Activated naive CD8-positive, alpha-beta T cell treated with anti-CD3 and anti-CD28 coated beads, Interleukin-2, amount 50 U/mL, for 16 hours (primary cell): ENCODE data around the gene TSHZ3.

ENCODE experiments used
- DNase-seq: peaks from one replicate; pipeline ENCODE4 v3.0.0-alpha.2; 2020; ENCODE audit warnings: low read depth, low spot score

The TSHZ3 gene

GRCh38 chr19:31337008-31337914 is 12.0 kb downstream of the TSHZ3 start:
- DNase-seq, result no peak

DNA sequence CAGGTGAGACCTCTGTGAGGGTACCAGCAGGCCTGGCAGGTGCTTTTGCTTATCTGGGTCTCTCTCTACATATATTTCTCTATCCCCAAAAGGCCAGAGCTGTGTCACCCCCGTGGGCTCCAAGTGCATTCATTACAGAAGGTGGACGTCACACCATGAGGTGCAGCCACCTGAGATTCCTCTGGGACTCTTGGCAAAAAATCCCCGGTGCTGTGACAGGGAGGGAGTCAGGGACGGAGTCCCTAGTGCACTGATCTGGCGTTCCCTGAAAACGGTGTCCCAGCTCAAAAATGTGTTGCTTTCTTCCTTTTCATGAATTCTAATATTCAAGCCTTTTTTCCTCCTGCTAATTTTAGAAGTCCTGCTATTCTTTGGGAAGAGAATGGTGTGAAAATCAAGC is 13.5 kb downstream of the TSHZ3 start:
- no peak for DNase-seq

- DNase-seq, result no peak
Observed at GRCh38 chr19:31334849-31335624, 14.2 kb downstream of the TSHZ3 start.

DNA sequence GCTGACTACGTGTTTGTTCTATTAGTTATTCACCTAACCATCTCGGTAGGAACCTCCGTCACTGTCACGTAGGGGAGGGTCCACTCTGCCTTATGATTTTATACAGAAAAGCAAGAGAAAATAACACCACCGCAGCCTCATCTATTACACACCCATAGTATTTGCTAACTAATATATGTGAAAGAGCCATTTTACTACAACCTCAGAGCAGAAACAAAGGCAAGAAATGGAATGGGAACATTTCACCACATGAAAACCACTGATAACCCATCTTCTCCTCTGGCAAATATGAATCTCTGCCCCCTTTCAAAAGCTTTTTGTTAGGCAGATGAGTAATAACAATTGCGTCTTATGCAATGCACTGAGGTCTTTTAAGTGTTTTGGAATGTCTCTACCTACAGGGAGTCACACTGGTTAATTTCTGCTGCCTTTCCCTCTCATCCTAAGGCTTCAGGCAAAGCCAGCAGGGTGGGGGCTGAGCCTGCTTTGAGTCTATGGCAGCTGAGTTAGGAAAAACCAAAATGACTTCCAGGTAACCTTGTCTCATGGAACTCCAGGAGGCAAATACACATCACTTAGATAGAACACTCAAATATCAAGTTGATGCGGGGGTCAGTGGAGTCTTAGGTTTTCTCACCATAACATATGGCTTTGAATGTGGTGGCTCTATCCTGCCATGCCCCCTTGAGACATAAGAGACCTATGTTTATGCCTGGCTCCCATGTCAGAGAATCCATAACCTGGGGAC is 15.0 kb downstream of the TSHZ3 start:
- DNase-seq, result no peak

GRCh38 chr19:31332096-31332495 is 17.1 kb downstream of the TSHZ3 start:
- no peak for DNase-seq

DNA sequence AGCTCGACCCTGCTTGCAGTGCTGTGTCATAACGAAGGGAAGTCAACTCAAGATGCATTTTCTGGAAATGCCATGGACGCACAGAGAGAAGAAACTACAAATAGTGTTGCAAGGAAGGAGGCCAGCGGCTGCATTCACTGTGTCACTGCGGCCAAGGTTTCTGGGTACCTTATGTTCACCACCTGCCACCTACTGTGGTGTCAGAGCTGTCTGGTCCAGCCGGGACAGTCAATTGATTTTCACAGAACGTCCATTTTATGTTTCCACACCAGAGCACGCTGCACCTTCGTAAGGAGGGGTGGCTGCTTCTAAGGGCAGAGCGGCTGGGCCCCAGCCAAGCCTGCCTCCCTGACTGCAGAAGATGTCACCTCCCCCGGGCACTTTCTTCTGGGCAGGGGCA is 17.7 kb downstream of the TSHZ3 start:
- no peak for DNase-seq

GRCh38 chr19:31330761-31331160 is 18.5 kb downstream of the TSHZ3 start:
- no peak for DNase-seq

GRCh38 chr19:31330237-31330636 is 19.0 kb downstream of the TSHZ3 start:
- no peak for DNase-seq

DNA sequence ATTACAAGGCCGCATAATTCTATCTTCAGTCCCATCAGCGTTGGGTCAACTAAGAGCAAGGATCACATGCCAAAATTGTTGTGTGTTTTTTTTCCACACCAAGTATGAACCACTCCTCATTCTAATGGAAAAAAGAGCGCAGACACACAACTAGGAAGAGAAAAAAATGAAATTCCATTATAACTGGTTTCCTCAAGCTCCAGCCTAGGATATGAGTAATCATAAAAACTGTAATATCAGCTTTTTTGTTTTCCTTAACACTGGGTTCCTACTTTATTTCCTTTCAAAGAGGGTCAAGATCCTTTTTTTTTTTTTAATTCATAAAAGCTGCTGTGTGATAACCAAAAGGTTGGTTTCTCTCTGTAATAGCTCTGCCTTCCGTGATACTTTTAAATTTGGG is 19.4 kb downstream of the TSHZ3 start:
- DNase-seq, result no peak

DNA sequence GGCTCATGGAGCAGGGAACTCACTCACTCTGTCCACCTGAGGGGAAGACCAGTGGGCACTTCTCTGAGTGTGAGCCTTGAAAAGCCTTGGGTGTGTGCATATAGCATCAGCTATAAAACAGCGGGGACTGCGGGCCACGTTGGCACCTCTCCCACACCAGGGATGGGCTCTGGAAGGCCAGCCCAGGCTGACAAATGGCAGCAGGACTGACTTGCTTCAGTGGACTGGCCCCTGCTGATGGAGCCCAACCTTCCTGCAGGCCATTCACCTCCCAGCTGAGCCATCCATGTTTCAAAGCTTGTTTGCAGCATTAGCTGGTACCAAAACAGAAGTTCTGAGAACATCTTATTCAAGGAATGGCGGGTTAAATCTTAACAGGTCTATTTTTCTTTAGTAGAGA is 21.0 kb downstream of the TSHZ3 start:
- no peak for DNase-seq

DNA sequence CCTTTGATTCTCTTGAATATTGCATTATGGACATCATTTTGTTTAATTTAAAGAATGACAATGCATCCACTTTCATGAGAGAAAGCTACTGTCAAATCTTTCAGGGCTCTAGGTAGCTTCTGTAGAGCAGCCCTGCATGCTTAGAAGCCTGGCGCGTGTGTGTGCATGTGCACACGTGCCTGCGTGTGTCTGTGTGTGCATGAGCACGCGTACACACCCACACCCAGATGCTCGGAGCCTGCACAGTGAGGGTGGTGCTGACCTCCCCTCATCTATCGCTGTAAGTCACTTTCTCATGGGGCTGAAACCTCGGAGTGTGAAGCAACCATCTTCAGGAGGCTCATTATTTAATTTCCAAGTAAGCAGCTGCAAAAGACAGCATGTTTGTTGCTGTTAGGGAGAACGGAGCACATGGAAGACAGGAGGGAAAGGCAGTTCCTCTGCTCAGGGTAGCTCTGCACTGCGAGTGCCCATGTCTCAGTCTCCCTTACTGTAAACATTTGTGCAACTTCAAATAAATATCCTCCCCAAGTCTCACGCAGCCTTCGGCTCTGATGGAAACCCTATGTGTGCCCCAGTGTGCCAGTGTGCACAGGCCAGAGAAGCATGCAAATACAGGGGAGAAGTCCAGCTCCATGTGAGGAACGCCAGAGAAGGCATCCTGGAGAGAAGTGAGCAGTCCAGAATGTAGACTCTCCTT is 22.8 kb downstream of the TSHZ3 start:
- no peak for DNase-seq

- DNase-seq, result no peak
Observed at GRCh38 chr19:31325342-31325741, 23.9 kb downstream of the TSHZ3 start.

- DNase-seq, result no peak
Observed at GRCh38 chr19:31319465-31319864, 29.8 kb downstream of the TSHZ3 start.

DNA sequence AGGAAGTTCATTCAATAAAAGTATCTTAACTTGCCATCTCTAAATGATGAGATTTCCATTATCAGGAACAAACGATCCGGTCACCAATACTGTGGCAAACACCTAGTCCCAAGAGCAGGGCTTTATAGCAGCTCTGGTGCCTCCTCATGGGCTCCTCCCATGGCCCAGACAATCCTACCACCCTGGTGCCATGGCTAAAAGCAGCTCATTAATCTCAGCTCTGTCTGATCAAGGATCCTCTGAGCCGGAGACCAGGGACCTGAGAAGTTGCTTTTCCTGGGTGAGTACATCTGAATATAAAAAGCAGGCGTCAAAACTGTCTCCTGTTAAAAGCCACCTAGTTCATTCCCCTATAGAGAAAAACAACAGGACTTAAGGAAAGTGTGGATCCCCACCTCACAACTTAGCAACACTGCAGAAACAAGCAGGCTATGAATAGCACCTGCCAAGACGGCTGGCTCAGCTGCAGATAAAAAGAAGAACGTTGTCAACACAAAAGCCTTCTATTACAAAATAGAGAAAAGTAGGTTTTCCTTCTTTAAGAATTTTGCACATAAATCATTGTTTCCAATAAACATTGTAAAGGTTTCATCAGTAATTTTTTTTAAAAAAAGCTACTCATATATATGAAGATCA is 30.3 kb downstream of the TSHZ3 start:
- no peak for DNase-seq

- DNase-seq, result no peak
Observed at GRCh38 chr19:31317570-31317969, 31.7 kb downstream of the TSHZ3 start.

GRCh38 chr19:31317093-31317492 is 32.1 kb downstream of the TSHZ3 start:
- DNase-seq, result no peak

GRCh38 chr19:31316201-31316951 is 32.9 kb downstream of the TSHZ3 start:
- DNase-seq, result no peak

GRCh38 chr19:31315652-31316051 is 33.6 kb downstream of the TSHZ3 start:
- DNase-seq, result no peak

DNA sequence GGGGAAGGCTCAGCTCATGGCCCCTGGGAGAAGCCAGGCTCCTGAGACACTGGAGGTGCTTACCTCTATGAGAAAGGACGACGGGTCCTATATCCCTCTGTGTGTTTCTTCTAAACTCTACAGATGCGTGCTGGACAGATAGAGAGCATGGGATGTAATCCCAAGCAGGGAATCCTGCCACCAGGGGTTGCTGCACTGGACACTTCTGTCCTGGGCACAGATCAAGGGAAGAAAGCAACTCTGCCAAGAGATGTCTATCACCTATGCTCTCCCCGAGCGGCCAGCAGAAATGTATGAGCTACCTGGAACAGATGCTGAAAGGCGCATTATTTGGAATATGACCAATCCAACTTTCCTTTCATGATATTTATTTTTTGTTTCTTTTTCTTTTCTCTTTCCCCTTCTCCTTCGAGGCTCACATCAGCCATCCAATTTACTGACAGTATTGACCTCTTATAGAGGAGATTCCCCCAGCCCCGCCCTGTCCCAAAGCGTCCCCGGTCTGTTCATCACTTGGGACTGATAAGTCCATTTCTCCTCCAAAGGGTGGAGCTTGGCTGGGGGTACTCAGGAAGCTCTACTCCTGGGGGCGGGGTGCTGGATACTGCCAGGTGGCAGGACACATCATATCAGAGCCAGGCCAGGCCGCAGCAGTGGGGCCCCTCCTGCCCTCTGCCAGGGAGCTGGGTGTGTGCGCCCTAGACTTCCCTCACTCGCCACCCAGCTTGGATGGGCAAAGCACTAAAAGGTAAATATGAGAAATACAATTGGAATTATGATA is 34.2 kb downstream of the TSHZ3 start:
- DNase-seq, result no peak

DNA sequence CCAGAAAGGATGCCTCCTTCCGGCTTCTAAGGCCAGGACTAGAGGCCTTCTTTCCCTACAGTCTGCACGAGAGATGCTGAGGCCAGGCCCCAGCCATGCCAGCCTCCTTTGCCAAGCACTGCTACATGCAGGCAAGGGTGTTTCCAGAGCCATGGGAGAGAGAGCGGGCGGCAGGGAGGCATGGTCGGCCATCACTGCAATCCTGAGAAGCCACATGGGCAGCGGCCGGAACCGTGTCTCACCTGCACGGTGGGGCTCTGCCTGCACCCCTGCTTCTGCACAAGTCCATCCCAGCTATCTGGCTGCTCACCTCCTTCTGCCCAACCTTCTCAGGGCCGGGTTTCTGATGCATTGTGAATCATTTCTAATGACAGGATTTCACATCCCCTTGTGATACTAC is 35.1 kb downstream of the TSHZ3 start:
- DNase-seq, result no peak
